ENCODE data around the gene CYP2A13. TPM values are rescaled to one million over a fixed set of nuclear protein-coding genes. Genes with fewer than 3 reads are reported as not detected.
"Not testable (repeated sequence)": the region's sequence is repeated elsewhere in the genome, so short reads cannot be mapped to it uniquely, and the experiment has no call there.

Gene CYP2A13
- total RNA-seq, 1 experiment from 2014 or later: not detected

- no TSS peak for BruUV-seq (replicated peaks)
- no peak for DNase-seq
- CTCF ChIA-PET: no interaction called here
Observed at GRCh38 chr19:41097302-41097701, 9.1 kb downstream of the CYP2A13 start.

GRCh38 chr19:41098762-41099161, 10.5 kb downstream of the CYP2A13 start:
- no peaks in the 10 kb centered on the region for H3F3A ChIP-seq (ENCODE audit: low read length, unreplicated experiment)
- no peak overlapping the region for H3K4me2 ChIP-seq (ENCODE audit: low read length)
- ChIA-PET CTCF (no interaction called here), POLR2A (ENCODE audit: unreplicated experiment) (no interaction called here)
- intact Hi-C loops (cut with micrococcal nuclease): no loop called here
- no peak overlapping the region for H3K4me3 ChIP-seq (ENCODE audit: low read length)
- DNase-seq (no peak), ATAC-seq (no peak)
- BruUV-seq (replicated peaks): no TSS peak
- no peak overlapping the region for H2AFZ ChIP-seq (ENCODE audit: low read length)
- no peaks in the 10 kb centered on the region for H3K9me2 ChIP-seq (replicated peaks; ENCODE audit: low read length)
- H3K9ac ChIP-seq (ENCODE audit: low read length): no peak overlapping the region
- no peaks in the 10 kb centered on the region for H3K79me2 ChIP-seq (ENCODE audit: low read length)
- no peaks in the 10 kb centered on the region for H3K4me1 ChIP-seq (ENCODE audit: insufficient read depth, low read length)
- no peak overlapping the region for H3K27ac ChIP-seq (ENCODE audit: low read length)
- H3K9me3 ChIP-seq (ENCODE audit: low read length): no peaks in the 10 kb centered on the region
- H3K27me3 ChIP-seq (ENCODE audit: low read length): no peaks in the 10 kb centered on the region
- no peaks in the 10 kb centered on the region for H3K36me3 ChIP-seq (ENCODE audit: low read depth, low read length)
- no peaks in the 10 kb centered on the region for H4K20me1 ChIP-seq (ENCODE audit: low read length)
- TF ChIP-seq EZH2 (IDR thresholded peaks at IDR 0.05; ENCODE audit: low read length, unreplicated experiment) (no peak), EZH2phosphoT487 (IDR thresholded peaks at IDR 0.05; ENCODE audit: borderline replicate concordance, low read length) (no peak), CTCF (conservative IDR thresholded peaks at IDR 0.05; ENCODE audit: low read depth, low read length) (no peak)

More at GRCh38 chr19:41097302-41097701, 9.1 kb downstream of the CYP2A13 start:
- no peaks in the 10 kb centered on the region for H4K20me1 ChIP-seq (ENCODE audit: low read length)
- H2AFZ ChIP-seq (ENCODE audit: low read length): no peak overlapping the region
- H3K9me2 ChIP-seq (replicated peaks; ENCODE audit: low read length): no peaks in the 10 kb centered on the region
- H3K4me2 ChIP-seq (ENCODE audit: low read length): no peak overlapping the region
- POLR2A ChIA-PET (ENCODE audit: unreplicated experiment): no interaction called here
- H3K36me3 ChIP-seq (ENCODE audit: low read depth, low read length): no peaks in the 10 kb centered on the region
- no peak for TF ChIP-seq CTCF (conservative IDR thresholded peaks at IDR 0.05; ENCODE audit: low read depth, low read length)
- no peak for TF ChIP-seq EZH2phosphoT487 (IDR thresholded peaks at IDR 0.05; ENCODE audit: borderline replicate concordance, low read length)
- no peak for TF ChIP-seq EZH2 (IDR thresholded peaks at IDR 0.05; ENCODE audit: low read length, unreplicated experiment)
- H3K79me2 ChIP-seq (ENCODE audit: low read length): no peaks in the 10 kb centered on the region
- H3K4me3 ChIP-seq (ENCODE audit: low read length): no peak overlapping the region
- no peak overlapping the region for H3K27ac ChIP-seq (ENCODE audit: low read length)
- no peak overlapping the region for H3K9ac ChIP-seq (ENCODE audit: low read length)
- no peaks in the 10 kb centered on the region for H3K4me1 ChIP-seq (ENCODE audit: insufficient read depth, low read length)
- H3K27me3 ChIP-seq (ENCODE audit: low read length): no peaks in the 10 kb centered on the region
- H3K9me3 ChIP-seq (ENCODE audit: low read length): no peaks in the 10 kb centered on the region
- no peaks in the 10 kb centered on the region for H3F3A ChIP-seq (ENCODE audit: low read length, unreplicated experiment)
- intact Hi-C loops (cut with micrococcal nuclease): no loop called here
- ATAC-seq: no peak

GRCh38 chr19:41102210-41102609, 14.0 kb downstream of the CYP2A13 start:
- H3K27me3 ChIP-seq (ENCODE audit: low read length); H3K9ac ChIP-seq (ENCODE audit: low read length); H3K4me2 ChIP-seq (ENCODE audit: low read length); H3F3A ChIP-seq (ENCODE audit: low read length, unreplicated experiment); H3K9me2 ChIP-seq (replicated peaks; ENCODE audit: low read length); H3K9me3 ChIP-seq (ENCODE audit: low read length); H2AFZ ChIP-seq (ENCODE audit: low read length); POLR2A ChIA-PET (ENCODE audit: unreplicated experiment); H3K79me2 ChIP-seq (ENCODE audit: low read length); CTCF ChIA-PET; H3K36me3 ChIP-seq (ENCODE audit: low read depth, low read length); H3K4me3 ChIP-seq (ENCODE audit: low read length); H4K20me1 ChIP-seq (ENCODE audit: low read length); intact Hi-C loops (cut with micrococcal nuclease); H3K27ac ChIP-seq (ENCODE audit: low read length); ATAC-seq; H3K4me1 ChIP-seq (ENCODE audit: insufficient read depth, low read length); DNase-seq; BruUV-seq (replicated peaks): not testable (repeated sequence)
